A549 (cell line): ENCODE measurements around the gene RABGAP1L.

Experiments
- BHLHE40 ChIP-seq: IDR thresholded peaks from 2 replicates; pipeline ENCODE4 v1.6.1; 2012; ENCODE audit warnings: low read depth, low read length, inconsistent platforms
- CTCF ChIP-seq: fragments of >200 bp; sonication (Bioruptor Twin); formaldehyde crosslinking; IDR thresholded peaks from 3 replicates; pipeline ENCODE4 v1.5.1; 2016
- E2F6 ChIP-seq: IDR thresholded peaks from 2 replicates; pipeline ENCODE4 v1.6.1; 2012; ENCODE audit warnings: low read depth, borderline replicate concordance
- ELK1 ChIP-seq: fragments of 150-350 bp; IDR thresholded peaks from 2 replicates; pipeline ENCODE4 v1.6.1; 2014; ENCODE audit warnings: low read depth, mild to moderate bottlenecking, low read length
- JUN ChIP-seq, 2 experiments: fragments of >200 bp; sonication (Bioruptor Twin); formaldehyde crosslinking; IDR thresholded peaks; 2 replicates in 1 of 2; 3 replicates in 1 of 2; pipeline ENCODE4 v1.6.1; 2016 to 2017
- MAX ChIP-seq: IDR thresholded peaks from 2 replicates; pipeline ENCODE4 v1.6.1; 2012
- PHF8 ChIP-seq: fragments of 200-600 bp; sonication (generic); IDR thresholded peaks from 2 replicates; pipeline ENCODE4 v1.6.1; 2016; ENCODE audit warnings: low read depth, mild to moderate bottlenecking, antibody characterized with exemption, moderate library complexity, borderline replicate concordance
- POLR2A ChIP-seq: IDR thresholded peaks from 2 replicates; pipeline ENCODE4 v1.6.1; 2012; ENCODE audit warnings: mild to moderate bottlenecking, low read length
- POLR2AphosphoS2 ChIP-seq: conservative IDR thresholded peaks from 2 replicates; pipeline ENCODE4 v1.6.1; 2012; ENCODE audit warnings: low read length, improper control_type of control experiment, inconsistent platforms
- RCOR1 ChIP-seq: fragments of 150-350 bp; IDR thresholded peaks from 2 replicates; pipeline ENCODE4 v1.6.1; 2014; ENCODE audit warnings: antibody characterized with exemption, low read length, low read depth
- SMC3 ChIP-seq: fragments of >200 bp; sonication (Bioruptor Twin); formaldehyde crosslinking; IDR thresholded peaks from 3 replicates; pipeline ENCODE4 v1.6.1; 2018; ENCODE audit warnings: inconsistent platforms
- USF2 ChIP-seq: fragments of 450-650 bp; IDR thresholded peaks from 2 replicates; pipeline ENCODE4 v1.6.1; 2014; ENCODE audit warnings: antibody characterized with exemption

- TF ChIP-seq CTCF (no peak), POLR2AphosphoS2 (no peak), PHF8 (no peak), POLR2A (no peak), E2F6 (no peak), USF2 (no peak), MAX (no peak), JUN (IDR thresholded peaks at IDR 0.05) (no peak), ELK1 (no peak), SMC3 (no peak), RCOR1 (no peak), BHLHE40 (no peak)
These were observed 65.3 kb downstream of the RABGAP1L start for GRCh38 chr1:174224641-174225040.
